ENCODE measurements around the gene CFAP92. TPM values are rescaled to one million over a fixed set of nuclear protein-coding genes. Genes with fewer than 3 reads are reported as not detected.

Gene CFAP92
- total and polyA plus RNA-seq, 2 donors (not counting 1 experiment from before 2014, with no cell fraction given), result not detected

GRCh38 chr3:128863560-128863959 lies 130.3 kb downstream of the CFAP92 start:
- Histone ChIP-seq H3K27me3 (replicated peaks in 1 of 4; ENCODE audit: control extremely low read depth in 1 of 4, control insufficient read depth in 3 of 4, insufficient read depth in 4 of 4, low read length in 3 of 4) (no peaks in the 10 kb centered on the region), H3K9ac (ENCODE audit: low read length) (no peak overlapping the region), H4K20me1 (ENCODE audit: control insufficient read depth, insufficient read depth, low read length, poor library complexity, severe bottlenecking) (no peaks in the 10 kb centered on the region), H3K36me3 (replicated peaks in 1 of 2; ENCODE audit: control extremely low read depth in 1 of 2, control insufficient read depth in 1 of 2, extremely low read depth in 1 of 2, insufficient read depth in 2 of 2, low read length in 1 of 2) (no peaks in the 10 kb centered on the region), H3K79me2 (ENCODE audit: control insufficient read depth, insufficient read depth, low read length) (no peaks in the 10 kb centered on the region), H3K4me3 (ENCODE audit: control extremely low read depth in 1 of 5, extremely low read depth in 1 of 5, insufficient read depth in 1 of 5, low read depth in 2 of 5, low read length in 4 of 5) (no peak overlapping the region), H2AFZ (ENCODE audit: insufficient read depth, low read depth, low read length, poor library complexity, severe bottlenecking) (no peak overlapping the region), H3K27ac (ENCODE audit: low read length in 2 of 2) (no peak overlapping the region), H3K4me1 (ENCODE audit: control insufficient read depth in 2 of 2, insufficient read depth in 2 of 2, low read length in 2 of 2) (no peaks in the 10 kb centered on the region), H3K9me3 (ENCODE audit: control extremely low read depth in 1 of 3, control insufficient read depth in 2 of 3, insufficient read depth in 1 of 3, low read length in 2 of 3) (peaks cover 0 to 34% (median 26%) of the 10 kb centered on the region in 3 donors), H3K4me2 (replicated peaks; ENCODE audit: low read depth, low read length, poor library complexity, severe bottlenecking) (no peak overlapping the region)
- no peak for TF ChIP-seq EZH2 (IDR thresholded peaks at IDR 0.05; ENCODE audit: borderline replicate concordance, insufficient read depth, low read depth, low read length, poor library complexity, severe bottlenecking)
- TF ChIP-seq CTCF (IDR thresholded peaks at IDR 0.05), result no peak
- H3K4me3 Mint-ChIP-seq, result no peak overlapping the region
- H3K4me1 Mint-ChIP-seq, result no peaks in the 10 kb centered on the region
- H3K9me3 Mint-ChIP-seq (ENCODE audit: insufficient read depth), result peaks cover 9% of the 10 kb centered on the region
- ATAC-seq (ENCODE audit: low read depth) (no peak), DNase-seq (no peak)
- no CpG with 5 or more reads among the region's 3 CpGs for WGBS (ENCODE audit: insufficient coverage)
- ChIA-PET CTCF (no interaction called here), POLR2A (no interaction called here)
- H3K27ac Mint-ChIP-seq, result no peak overlapping the region
- intact Hi-C loops (cut with micrococcal nuclease), result no loop called here
- no peaks in the 10 kb centered on the region for H3K27me3 Mint-ChIP-seq

DNA sequence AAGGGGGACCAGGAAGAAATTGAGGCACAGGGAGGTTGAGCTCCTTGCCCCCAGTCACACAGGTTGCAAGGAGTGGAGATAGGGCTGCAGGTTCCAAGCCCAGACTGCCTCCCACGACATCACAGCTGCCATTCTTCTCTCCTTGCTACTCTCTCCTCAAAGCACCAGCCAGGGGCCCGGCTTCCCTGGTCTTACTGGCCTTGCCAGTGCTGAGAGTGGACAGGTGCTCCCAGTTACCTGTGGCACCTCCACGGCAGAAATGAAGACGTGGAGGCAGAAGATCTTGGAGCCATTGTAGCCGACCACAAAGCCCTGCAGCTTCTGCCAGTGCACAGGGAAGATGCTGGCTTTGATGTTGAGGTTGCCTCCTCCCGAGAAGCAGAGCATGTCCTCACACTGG lies 132.4 kb downstream of the CFAP92 start:
- no peaks in the 10 kb centered on the region for H3K79me2 ChIP-seq (ENCODE audit: control insufficient read depth, insufficient read depth, low read length)
- no peaks in the 10 kb centered on the region for H3K27me3 ChIP-seq (replicated peaks in 1 of 4; ENCODE audit: control extremely low read depth in 1 of 4, control insufficient read depth in 3 of 4, insufficient read depth in 4 of 4, low read length in 3 of 4)
- no peak overlapping the region for H3K4me3 ChIP-seq (ENCODE audit: control extremely low read depth in 1 of 5, extremely low read depth in 1 of 5, insufficient read depth in 1 of 5, low read depth in 2 of 5, low read length in 4 of 5)
- intact Hi-C loops (cut with micrococcal nuclease), result no loop called here
- H3K36me3 ChIP-seq (replicated peaks in 1 of 2; ENCODE audit: control extremely low read depth in 1 of 2, control insufficient read depth in 1 of 2, extremely low read depth in 1 of 2, insufficient read depth in 2 of 2, low read length in 1 of 2), result no peaks in the 10 kb centered on the region
- no peak for DNase-seq
- H3K9me3 Mint-ChIP-seq (ENCODE audit: insufficient read depth), result peaks cover 15% of the 10 kb centered on the region
- no peak for ATAC-seq (ENCODE audit: low read depth)
- TF ChIP-seq EZH2 (IDR thresholded peaks at IDR 0.05; ENCODE audit: borderline replicate concordance, insufficient read depth, low read depth, low read length, poor library complexity, severe bottlenecking) (no peak), CTCF (IDR thresholded peaks at IDR 0.05) (no peak)
- 89% methylated on average over 6 of the region's 6 CpGs for WGBS (ENCODE audit: insufficient coverage)
- CTCF ChIA-PET, result no interaction called here
- H3K4me1 ChIP-seq (ENCODE audit: control insufficient read depth in 2 of 2, insufficient read depth in 2 of 2, low read length in 2 of 2), result no peaks in the 10 kb centered on the region
- H3K27me3 Mint-ChIP-seq, result no peaks in the 10 kb centered on the region
- H3K9ac ChIP-seq (ENCODE audit: low read length), result no peak overlapping the region
- no peaks in the 10 kb centered on the region for H3K4me1 Mint-ChIP-seq
- no peak overlapping the region for H3K27ac Mint-ChIP-seq
- no peak overlapping the region for H2AFZ ChIP-seq (ENCODE audit: insufficient read depth, low read depth, low read length, poor library complexity, severe bottlenecking)
- H3K9me3 ChIP-seq (ENCODE audit: control extremely low read depth in 1 of 3, control insufficient read depth in 2 of 3, insufficient read depth in 1 of 3, low read length in 2 of 3), result peaks cover 0 to 55% (median 34%) of the 10 kb centered on the region in 3 donors
- H3K27ac ChIP-seq (ENCODE audit: low read length in 2 of 2), result no peak overlapping the region
- H4K20me1 ChIP-seq (ENCODE audit: control insufficient read depth, insufficient read depth, low read length, poor library complexity, severe bottlenecking), result no peaks in the 10 kb centered on the region
- no peak overlapping the region for H3K4me2 ChIP-seq (replicated peaks; ENCODE audit: low read depth, low read length, poor library complexity, severe bottlenecking)
- POLR2A ChIA-PET, result no interaction called here
- no peak overlapping the region for H3K4me3 Mint-ChIP-seq

Small RNAs within 50 kb of the gene (small RNA-seq; reads per million reads assigned to genes)
- gene AC112484.4 (ENCODE audit: insufficient read length, low read depth, low replicate concordance), result not detected

Other genes starting within 250 kb of the CFAP92 start
- 57.6 and 71.8 TPM in 2 replicates for gene ACAD9, start 114.5 kb downstream of the CFAP92 start, total RNA-seq
- 32.8 and 33.6 TPM in 2 replicates for gene ACAD9, start 114.5 kb downstream of the CFAP92 start, polyA plus RNA-seq
- gene EFCC1, start 7.2 kb upstream of the CFAP92 start, total RNA-seq, result not detected in 2 replicates
- gene EFCC1, start 7.2 kb upstream of the CFAP92 start, polyA plus RNA-seq, result 0.06 TPM in 1 of 2 replicates, not detected in the other
- not detected in 2 replicates for gene GP9, start 66.7 kb upstream of the CFAP92 start, total RNA-seq
- gene GP9, start 66.7 kb upstream of the CFAP92 start, polyA plus RNA-seq, result 0.45 TPM in 1 of 2 replicates, not detected in the other
- gene RAB43, start 127.7 kb upstream of the CFAP92 start, total RNA-seq, result 14.3 and 15.9 TPM in 2 replicates
- 7.6 and 9.6 TPM in 2 replicates for gene RAB43, start 127.7 kb upstream of the CFAP92 start, polyA plus RNA-seq
- 42.2 and 49.6 TPM in 2 replicates for gene ISY1, start 167.0 kb upstream of the CFAP92 start, total RNA-seq
- 20.1 and 26.4 TPM in 2 replicates for gene ISY1, start 167.0 kb upstream of the CFAP92 start, polyA plus RNA-seq
- gene CNBP, start 189.8 kb upstream of the CFAP92 start, total RNA-seq, result 294 and 304 TPM in 2 replicates
- gene CNBP, start 189.8 kb upstream of the CFAP92 start, polyA plus RNA-seq, result 167 and 192 TPM in 2 replicates

Data from B cell (primary cell).